Eye (tissue), 1 donor: ENCODE measurements around the gene IL9R.
"Not testable (repeated sequence)": the region's sequence is repeated elsewhere in the genome, so short reads cannot be mapped to it uniquely, and the experiment has no call there.

Source experiments
- DNase-seq: peaks from one replicate; pipeline ENCODE4 v3.0.0-alpha.2; 2015

Gene IL9R, protein sequence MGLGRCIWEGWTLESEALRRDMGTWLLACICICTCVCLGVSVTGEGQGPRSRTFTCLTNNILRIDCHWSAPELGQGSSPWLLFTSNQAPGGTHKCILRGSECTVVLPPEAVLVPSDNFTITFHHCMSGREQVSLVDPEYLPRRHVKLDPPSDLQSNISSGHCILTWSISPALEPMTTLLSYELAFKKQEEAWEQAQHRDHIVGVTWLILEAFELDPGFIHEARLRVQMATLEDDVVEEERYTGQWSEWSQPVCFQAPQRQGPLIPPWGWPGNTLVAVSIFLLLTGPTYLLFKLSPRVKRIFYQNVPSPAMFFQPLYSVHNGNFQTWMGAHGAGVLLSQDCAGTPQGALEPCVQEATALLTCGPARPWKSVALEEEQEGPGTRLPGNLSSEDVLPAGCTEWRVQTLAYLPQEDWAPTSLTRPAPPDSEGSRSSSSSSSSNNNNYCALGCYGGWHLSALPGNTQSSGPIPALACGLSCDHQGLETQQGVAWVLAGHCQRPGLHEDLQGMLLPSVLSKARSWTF

DNA sequence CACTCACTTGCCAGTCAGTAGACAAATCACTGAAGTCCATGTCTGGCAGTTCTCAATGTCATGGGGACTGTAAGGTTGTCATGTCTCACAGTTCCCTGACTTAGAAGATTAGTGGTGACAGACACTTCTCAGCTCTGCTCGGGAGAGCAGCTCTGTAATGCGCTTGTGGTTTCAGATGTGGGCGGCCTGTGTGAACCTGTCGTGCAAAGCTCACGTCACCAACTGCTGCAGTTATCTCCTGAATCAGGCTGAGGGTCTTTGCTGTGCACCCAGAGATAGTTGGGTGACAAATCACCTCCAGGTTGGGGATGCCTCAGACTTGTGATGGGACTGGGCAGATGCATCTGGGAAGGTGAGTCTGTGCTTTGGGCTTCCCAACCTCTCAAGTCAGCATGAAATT lies at the start of gene IL9R:
IL9R (plus strand) TSS at position 261 of the 400 bp plus-strand sequence; CDS start at position 325, 64 bp downstream.
- DNase-seq: no peak

DNA sequence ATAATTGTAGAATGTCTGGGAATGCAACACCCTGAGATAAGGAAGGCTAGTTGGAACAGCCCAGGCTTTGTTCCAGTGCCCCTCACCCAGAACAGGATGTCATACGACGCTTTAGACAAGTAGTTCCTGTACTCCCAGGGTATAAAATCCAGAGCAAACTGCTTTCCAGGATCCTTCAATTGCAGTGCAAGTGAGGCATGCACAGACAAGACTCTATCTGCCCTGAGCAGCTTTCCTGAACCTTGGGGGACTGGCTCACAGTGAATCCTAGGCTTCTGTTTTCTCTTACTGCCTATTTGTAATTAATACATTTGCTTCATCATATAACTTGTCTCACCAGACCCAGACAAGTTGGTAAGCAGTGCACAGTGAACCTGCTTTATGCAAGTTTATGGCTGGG lies 48.4 kb upstream of the IL9R start:
- no peak for DNase-seq

DNA sequence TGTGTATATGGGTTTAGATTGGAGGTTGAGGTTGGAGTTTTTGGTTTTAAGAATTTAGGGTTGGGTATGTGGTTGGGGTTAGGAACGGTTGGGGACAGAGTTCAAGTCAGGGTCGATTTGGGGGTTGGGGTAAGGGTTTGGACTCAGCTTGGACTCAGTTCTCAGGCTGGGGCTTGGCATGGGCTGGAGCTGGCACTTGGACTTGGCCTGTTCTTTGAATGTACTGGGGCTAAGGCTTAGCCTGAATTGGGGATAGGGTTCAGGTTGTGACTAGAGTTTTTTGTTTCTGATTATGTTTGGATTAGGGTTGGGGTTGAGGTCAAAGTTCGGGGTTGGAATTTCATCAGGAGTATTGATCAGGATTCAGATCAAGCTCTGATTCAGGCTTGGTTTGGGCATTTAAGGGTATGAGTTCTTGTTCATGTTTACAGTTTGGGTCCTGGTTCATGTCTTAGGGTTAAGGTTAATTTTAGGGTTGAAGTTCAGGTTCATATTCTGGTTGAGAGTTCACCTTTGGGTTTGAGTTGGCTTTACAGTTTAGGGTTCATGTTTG lies 46.2 kb upstream of the IL9R start:
- DNase-seq: no peak

DNA sequence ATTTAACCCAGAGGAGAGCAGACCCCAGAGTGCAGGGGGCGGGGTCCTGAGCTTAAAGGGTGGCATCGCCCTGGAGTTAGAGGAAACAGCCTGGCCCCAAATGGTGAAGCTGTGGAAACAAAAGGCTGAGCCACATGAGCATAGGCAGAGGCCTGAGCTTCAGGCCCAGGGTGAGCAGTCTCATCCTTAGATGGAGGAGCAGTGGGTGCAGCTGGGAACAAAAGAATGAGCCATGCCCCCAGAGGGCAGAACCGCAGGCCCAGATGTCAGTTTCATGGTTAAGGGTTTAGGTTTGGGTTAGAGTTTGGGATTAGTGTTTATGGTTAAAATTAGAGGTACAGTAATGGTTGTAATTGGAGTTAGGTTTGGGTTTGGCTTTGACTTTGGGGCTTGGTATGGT lies 44.4 kb upstream of the IL9R start:
- DNase-seq: no peak

DNA sequence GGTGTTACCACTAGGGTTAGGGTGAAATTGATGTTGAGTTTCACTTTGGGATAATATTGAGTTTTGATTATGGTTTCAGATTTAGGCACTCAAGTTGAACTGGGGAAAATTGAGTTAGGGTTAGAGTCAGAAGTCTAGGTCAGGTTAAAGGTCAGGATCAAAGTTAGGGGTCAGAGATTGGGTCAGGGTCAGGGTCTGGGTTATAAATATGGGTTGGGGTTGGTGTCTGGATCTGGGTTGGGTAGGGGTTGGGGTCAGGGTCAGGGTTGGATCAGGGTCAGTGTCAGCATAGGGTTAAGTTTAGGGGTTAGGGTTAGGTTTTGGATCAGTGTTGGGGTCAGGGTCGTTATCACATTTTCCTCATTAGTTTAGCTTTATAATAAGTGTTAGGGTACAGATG lies 42.7 kb upstream of the IL9R start:
- DNase-seq: no peak

DNA sequence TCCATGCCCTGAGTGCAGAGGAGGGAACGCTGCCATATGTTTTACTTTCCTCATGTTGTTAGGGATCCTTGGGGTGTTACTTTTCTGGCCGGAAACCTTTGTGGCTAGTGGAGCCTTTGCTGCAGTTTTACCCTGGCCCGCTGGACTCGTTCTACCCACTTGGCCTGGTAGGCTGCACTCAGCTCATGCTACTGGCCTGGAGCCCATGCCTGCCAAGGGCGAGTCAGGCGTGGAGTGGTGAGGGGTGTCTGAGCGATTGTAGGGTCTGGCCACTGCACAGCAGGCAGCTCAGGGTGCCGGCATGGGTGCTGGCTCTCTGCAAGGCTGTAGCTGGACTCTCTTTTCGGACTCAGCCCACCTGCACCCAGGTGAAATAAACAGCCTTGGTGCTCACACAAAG lies 41.4 kb upstream of the IL9R start:
- DNase-seq: no peak

DNA sequence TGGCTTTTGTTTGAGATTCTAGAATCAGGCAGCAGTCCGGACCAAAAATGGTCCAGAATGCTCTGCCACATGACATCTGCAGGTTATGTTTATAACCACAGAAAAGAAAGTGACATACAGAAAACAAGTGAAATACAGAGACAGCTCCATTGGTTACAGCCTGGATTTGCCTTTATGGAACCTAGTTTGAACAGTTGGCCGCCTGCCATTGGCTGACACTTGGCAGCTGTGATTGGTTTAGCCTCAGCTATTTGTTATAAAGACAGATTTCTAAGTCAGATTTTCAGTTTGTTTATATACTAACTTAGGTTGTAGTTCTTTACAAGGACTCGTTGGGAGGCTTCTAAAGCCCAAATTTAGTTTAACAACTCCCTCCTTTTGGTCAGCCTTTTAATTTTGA lies 40.8 kb upstream of the IL9R start:
- no peak for DNase-seq

DNA sequence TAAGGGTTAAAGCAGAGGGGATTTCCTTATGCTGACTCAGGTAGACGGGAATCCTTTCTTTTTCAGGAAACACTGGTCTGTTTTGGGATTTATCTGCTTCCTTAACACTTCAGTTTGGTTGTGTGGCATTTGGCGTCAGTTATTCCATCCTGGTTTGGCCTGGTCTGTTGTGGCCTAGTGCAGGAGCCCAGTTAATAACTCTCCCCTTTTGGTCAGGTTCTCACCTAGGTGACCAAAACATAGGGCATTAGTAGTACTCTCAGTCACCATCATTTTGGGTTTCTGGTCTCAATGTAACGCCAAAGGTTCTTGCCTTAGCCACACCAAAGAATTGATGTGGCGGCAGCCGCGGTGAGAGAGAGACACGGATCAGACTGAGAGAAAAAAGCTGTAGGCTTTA lies 39.7 kb upstream of the IL9R start:
- DNase-seq: no peak

DNA sequence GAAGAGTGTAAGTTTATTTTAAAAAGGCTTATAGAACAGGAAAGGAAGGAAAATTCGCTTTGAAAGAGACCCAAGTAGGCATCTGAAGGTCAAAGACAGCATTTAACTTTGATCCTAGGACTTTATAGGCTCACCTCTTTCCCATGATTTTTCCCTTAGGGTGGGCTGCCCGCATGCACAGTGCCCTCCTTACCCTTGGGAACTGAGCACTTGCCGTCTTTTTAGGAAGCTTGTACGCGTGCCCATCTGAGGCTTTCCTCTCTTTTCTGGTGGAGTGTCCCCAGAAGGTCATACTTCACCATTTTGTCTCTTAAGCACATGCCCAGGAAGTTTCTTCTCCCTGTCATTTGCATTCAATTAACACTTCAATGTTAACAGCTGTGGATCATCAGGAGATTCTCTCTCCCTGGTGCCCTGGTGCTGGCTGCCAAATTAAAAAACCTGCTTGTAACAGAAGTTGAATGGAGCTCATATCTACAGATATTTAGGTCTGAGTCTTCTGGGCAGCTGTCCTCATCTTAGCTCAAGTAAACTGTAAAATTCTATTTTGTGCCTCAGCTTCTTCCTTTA lies 38.4 kb upstream of the IL9R start:
- no peak for DNase-seq

DNA sequence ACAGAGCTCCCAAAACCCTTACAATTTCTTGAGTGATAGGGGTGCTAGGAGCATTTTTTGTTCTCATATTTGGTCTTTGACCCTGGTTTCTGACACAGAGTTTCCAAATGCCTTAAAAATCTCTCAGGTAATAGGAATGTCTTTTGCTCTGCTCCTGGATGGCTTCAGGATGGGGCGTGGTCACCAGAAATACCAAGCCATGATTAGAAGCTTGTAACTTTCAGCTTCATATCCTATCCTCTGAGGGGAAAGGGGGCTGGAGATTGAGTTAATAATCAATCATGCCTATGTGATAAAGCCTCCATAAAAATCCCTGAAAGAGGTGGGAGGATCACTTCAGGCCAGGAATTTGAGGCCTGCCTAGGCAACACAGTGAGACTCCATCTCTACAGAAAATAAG lies 34.6 kb upstream of the IL9R start:
- no peak for DNase-seq

DNA sequence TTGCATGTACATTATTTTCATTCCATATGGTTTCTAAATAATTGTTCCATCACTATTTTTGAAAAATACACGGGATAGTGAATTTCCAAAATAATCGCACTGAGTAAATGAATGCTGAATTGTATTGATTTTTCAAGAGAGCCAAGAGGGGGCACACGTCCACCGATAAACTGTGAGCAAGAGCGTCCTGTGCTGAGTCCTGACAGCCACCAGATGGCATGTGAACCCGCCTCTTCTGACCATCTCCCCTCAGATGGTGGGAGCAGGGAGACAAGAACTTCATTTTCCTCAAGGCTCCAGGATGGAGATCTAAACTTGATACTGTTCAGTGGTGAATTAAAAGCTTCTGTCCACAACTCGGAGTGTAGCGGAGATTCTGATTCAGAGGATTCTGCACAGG lies 30.6 kb upstream of the IL9R start:
- DNase-seq: no peak

DNA sequence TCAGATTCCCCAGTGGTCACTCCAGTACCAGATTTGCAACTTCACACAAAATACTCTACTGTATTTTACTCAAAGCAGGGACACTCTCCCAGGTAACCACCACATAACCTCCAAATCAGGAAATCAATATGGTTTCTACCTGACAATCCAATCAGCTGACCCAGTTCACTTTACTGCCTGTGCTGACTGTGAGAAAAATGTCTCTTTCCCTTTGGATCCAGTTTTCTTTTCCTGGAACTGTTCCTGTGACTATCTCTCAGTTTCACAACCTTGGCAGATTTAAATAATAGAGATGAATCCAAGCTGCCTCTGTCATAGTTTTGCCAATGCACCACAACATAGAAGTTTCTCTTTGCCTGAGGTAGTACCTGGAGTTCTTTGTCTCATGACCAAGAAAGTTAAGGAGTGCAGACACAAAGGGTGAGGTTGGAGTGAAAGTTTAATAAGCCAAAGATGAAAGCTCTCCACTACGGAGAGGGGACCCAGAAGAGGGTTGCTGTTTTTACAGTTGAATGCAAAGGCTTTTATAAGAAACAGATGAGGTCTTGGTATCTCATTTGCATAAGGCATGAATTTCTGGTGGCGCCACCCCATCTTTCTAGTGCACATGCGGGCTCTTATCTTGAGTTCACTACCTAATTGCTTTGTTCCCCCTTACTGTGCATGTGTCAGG lies 29.7 kb upstream of the IL9R start:
- DNase-seq: no peak

DNA sequence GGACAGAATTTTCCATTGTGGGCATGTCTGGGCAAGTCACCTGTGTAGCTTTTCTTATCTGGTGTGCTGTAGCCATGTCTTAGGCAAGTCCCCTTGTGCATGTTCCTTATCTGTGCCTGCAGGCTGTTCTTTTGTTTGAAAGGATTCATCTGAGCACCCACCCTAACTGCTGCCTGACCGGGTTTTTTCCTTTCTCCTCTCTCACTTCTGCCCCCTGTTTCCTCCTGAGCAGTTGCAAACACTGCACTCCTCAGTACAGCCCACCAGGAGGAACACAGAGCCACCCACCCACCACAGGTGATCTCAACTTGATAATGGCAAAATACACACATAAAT lies 29.2 kb upstream of the IL9R start:
- DNase-seq: no peak

DNA sequence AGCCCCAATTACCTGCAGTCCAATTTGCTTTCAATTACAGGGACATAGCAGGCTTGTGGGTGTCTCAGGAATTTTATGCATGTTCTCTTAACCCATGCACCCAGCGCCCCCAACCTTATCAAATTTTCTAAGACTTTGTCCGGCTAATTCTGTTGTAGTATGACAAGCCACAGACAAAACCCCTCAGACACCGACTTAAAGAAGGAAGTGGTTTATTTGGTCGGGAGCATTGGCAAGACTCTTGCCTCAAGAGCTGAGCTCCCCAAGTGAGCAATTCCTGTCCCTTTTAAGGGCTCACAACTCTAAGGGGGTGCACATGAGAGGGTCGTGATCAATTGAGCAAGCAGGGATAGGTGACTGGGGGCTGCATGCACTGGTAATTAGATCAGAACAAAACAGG lies 28.7 kb upstream of the IL9R start:
- DNase-seq: no peak

DNA sequence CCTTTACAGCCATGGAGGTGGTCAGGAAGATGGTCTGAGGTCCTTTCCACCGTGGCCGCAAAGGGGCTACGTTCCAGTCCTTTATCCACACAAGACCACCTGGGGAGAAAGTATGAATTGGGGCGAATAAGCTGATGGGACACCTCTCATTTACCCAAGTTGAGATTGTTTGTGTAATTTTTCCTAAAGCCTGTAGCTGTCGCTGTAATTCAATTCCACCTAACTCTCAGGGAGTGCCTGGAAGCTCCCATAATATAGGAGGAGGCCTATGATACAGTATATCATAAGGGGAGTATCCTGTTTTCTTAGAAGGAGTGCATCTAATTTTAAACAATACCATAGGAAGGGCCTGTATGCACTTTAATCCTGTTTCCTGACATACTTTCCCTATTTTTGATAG lies 25.8 kb upstream of the IL9R start:
- not testable (repeated sequence) for DNase-seq

DNA sequence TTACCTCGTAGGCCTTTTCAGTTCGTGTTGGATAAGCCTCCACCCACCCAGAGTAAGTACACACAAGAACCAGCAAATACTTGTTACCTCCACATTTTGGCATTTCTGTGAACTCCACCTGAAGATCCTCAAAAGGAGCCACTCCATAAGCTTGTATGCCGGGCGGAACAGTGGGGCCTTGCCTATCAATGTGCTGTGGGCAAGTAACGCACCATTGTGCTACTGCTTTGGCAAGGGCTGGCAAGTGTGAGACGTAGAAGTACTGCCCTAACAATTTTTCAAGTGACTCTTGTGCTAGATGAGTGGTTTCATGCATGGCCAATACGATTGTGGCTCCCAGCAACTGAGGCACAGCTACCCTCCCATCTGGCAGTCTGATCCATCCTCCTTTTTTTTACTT lies 25.3 kb upstream of the IL9R start:
- DNase-seq: not testable (repeated sequence)

DNA sequence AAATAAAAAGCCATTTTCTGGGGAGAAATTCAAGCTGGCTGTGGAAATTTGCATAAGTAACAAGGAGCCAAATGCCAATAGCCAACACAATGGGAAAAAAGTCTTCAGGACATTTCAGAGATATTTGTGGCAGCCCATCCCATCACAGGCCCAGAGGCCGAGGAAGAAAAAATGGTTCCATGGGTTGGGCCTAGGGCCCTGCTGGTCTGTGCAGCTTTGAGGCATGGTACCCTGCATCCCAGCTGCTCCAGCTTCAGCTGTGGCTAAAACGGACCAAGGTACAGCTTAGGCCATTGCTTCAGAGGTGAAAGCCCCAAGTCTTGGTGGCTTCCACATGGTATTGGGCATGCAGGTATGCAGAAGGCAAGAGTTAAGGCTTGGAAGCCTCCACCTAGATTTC lies 14.2 kb upstream of the IL9R start:
- DNase-seq: no peak

DNA sequence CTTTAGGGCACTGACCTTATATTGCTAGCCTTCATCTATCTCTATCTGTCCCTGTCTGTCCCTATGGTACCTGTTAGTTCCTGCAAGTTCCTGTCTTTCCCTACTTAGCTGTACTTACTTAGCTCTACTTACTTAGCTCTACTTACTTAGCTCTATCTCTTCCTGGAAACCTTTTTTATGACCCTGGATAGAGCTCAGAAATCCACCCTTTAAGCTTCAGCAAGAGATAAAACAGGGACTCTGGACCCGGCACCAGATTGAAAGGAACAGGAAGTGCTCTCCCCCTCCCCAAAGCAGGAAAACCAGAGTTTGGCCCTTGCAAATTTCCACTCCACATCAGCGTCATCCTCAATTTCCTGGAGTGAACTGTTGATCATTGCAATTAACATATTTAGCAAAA lies 12.3 kb upstream of the IL9R start:
- no peak for DNase-seq

DNA sequence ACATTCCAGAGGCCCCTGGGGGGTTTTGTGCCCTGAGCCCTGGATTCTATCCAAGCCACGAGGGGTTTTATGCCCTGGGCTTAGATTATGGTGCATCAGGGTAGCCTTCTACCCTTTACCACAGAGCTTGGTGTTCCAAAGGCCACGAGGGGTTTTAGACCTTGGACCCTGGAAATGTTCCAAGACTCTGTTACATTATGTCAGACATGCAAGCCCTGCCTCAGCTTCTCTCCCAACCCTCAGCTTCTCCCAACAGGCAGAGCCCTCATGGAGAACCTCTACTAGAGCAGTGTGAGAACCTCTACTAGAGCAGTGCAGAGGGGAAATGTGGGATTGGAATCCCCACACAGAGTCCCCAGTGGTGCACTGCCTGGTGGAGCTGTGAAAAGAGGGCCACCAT lies 10.5 kb upstream of the IL9R start:
- not testable (repeated sequence) for DNase-seq

DNA sequence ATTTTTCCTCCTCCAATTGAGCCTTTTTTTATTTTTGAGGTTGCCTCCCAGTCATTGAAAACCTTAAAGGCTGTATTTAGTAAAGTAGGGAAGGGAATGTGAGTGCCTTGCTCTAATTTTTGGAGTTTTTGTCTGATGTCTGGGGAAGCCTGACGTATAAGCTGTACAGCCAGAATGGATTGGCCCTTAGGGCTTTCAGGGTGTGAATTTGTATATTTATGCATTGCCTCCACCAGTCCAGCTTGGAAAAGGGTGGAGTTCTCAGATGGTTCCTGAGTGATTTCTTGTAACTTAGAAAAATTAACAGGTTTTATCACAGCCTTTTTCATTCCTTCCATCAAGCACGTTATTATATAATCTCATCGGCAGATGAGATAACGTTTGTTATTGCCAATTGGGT lies 8.6 kb upstream of the IL9R start:
- DNase-seq: no peak

DNA sequence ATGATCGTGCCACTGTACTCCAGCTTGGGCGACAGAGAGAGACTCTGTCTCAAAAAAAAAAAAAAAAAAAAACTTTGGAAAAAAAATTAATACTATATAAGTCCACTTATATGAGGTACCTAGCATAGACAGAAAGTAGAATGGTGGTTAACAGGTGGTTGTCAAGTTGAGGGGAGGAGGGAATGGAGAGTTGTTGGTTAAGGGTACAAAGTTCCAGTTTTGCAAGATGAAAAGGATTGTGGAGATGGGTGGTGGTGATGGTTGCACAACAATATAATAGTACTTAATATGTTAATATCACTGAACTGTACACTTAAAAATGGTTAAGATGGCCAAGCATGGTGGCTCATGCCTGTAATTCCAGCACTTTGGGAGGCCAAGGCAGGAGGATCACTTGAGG lies 4.1 kb upstream of the IL9R start:
- no peak for DNase-seq

DNA sequence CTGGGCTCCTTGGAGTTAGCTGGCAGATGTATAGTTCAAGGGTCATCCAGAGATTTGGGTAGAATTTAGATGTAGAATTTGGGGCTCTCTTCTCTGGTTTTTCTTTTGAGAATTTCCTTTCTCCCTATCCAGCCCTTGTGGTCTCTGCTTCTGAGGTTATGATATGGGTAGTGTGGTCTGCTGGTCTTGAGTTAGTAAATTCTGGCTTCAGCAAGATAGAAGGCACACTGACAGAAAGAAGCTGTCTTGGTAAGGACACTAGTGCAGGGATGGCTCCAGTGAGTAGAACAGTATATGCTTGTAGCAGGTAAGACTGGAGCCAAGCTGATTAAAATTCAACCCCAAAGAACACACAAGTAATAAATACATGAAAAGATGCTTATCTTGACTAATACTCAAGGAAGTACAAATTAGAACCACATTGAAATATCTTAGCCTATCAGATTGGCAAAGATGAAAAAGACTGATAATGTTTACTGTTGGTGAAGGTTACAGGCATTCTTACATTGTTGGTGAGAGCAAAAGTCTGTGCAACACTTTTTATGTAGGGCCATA lies 2.1 kb upstream of the IL9R start:
- no peak for DNase-seq

DNA sequence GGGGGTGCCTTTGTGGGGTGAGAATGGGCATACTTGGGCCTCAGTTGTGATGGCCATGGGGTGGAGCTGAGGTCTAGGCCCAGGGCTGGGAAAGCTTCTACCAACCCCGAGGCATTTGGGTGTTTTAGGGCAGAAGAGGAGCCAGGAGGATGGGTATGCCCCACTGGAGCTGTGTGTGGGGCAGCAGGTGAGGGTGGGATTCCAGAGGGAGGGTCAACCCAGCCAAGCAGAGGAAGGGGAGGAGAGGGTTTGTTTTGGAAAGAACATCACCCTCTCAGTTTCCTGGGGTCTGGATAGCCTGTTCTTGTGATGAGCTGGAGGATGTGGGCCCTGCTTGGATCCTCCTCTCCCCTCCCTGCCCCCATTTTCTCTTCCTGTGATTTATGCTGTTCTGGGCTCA lies 620 bp downstream of the IL9R start:
- DNase-seq: no peak
